Endothelial cell (in vitro differentiated cells): ENCODE data around the gene OPN5. TPM values are rescaled to one million over a fixed set of nuclear protein-coding genes. Genes with fewer than 3 reads are reported as not detected.
A peak's percentile ranks its signal among the peaks of the same experiment; 100 is the strongest.

Source experiments
- DNase-seq: peaks from one replicate; pipeline ENCODE4 v3.0.0; 2021; ENCODE audit warnings: low spot score
- H3K27ac Mint-ChIP-seq: one replicate; pipeline ENCODE4 v1.8.0; 2021; ENCODE audit warnings: mixed read lengths, inconsistent platforms; ENCODE audit not compliant: unreplicated experiment
- H3K27me3 Mint-ChIP-seq: one replicate; pipeline ENCODE4 v1.8.0; 2021; ENCODE audit warnings: mild to moderate bottlenecking, moderate library complexity, mixed read lengths, inconsistent platforms; ENCODE audit not compliant: unreplicated experiment
- H3K36me3 Mint-ChIP-seq: one replicate; pipeline ENCODE4 v1.8.0; 2021; ENCODE audit warnings: mild to moderate bottlenecking, low read depth, mixed read lengths, inconsistent platforms; ENCODE audit not compliant: unreplicated experiment
- H3K4me1 Mint-ChIP-seq: one replicate; pipeline ENCODE4 v1.8.0; 2021; ENCODE audit warnings: mild to moderate bottlenecking, mixed read lengths, inconsistent platforms; ENCODE audit not compliant: unreplicated experiment
- H3K4me3 Mint-ChIP-seq: one replicate; pipeline ENCODE4 v1.8.0; 2021; ENCODE audit warnings: mild to moderate bottlenecking, mixed read lengths, inconsistent platforms; ENCODE audit not compliant: unreplicated experiment
- H3K9me3 Mint-ChIP-seq: one replicate; pipeline ENCODE4 v1.8.0; 2021; ENCODE audit warnings: mixed read lengths, inconsistent platforms; ENCODE audit not compliant: unreplicated experiment
- CTCF ChIP-seq: fragments of 200-600 bp; sonication (generic); IDR thresholded peaks from one replicate; pipeline ENCODE4 v1.5.0; 2021; ENCODE audit warnings: antibody characterized with exemption; ENCODE audit not compliant: unreplicated experiment
- total RNA-seq: library from RNA; stranded (reverse); fragmentation: NEBNext Ultra II Directional; extraction: Animal tissue kit (Norgen Biotek cat#: 25700); gene quantifications from one replicate; pipeline ENCODE4 v1.2.1, GENCODE V29; 2021; ENCODE audit not compliant: unreplicated experiment

OPN5 gene
- total RNA-seq, 1 donor from 2014 or later = 12.1 TPM

GRCh38 chr6:47794577-47795135, 12.8 kb downstream of the OPN5 start:
- Mint-ChIP-seq H3K36me3 (no peaks in the 10 kb centered on the region), H3K4me3 (peak overlapping the region; percentile 12), H3K27me3 (no peaks in the 10 kb centered on the region), H3K9me3 (no peaks in the 10 kb centered on the region), H3K27ac (peak overlapping the region; percentile 82), H3K4me1 (peaks cover 50% of the 10 kb centered on the region)
- TF ChIP-seq CTCF = no peak
- DNase-seq = no peak

- H3K4me1 Mint-ChIP-seq = peaks cover 16% of the 10 kb centered on the region
- no peaks in the 10 kb centered on the region for H3K9me3 Mint-ChIP-seq
- no peak for TF ChIP-seq CTCF
- no peaks in the 10 kb centered on the region for H3K36me3 Mint-ChIP-seq
- H3K27ac Mint-ChIP-seq = no peak overlapping the region
- H3K4me3 Mint-ChIP-seq = no peak overlapping the region
- DNase-seq = no peak
- no peaks in the 10 kb centered on the region for H3K27me3 Mint-ChIP-seq
These were observed 20.2 kb downstream of the OPN5 start for GRCh38 chr6:47801984-47802383.

- no peak for DNase-seq
- Mint-ChIP-seq H3K27ac (no peak overlapping the region), H3K27me3 (no peaks in the 10 kb centered on the region), H3K4me1 (peaks cover 13% of the 10 kb centered on the region), H3K9me3 (no peaks in the 10 kb centered on the region), H3K4me3 (no peak overlapping the region), H3K36me3 (peaks cover 5% of the 10 kb centered on the region)
- no peak for TF ChIP-seq CTCF
These were observed 23.0 kb downstream of the OPN5 start for GRCh38 chr6:47804821-47805220.

- no peaks in the 10 kb centered on the region for H3K9me3 Mint-ChIP-seq
- no peak for DNase-seq
- no peak overlapping the region for H3K27ac Mint-ChIP-seq
- no peak overlapping the region for H3K4me3 Mint-ChIP-seq
- TF ChIP-seq CTCF = no peak
- H3K4me1 Mint-ChIP-seq = peaks cover 11% of the 10 kb centered on the region
- H3K36me3 Mint-ChIP-seq = peaks cover 17% of the 10 kb centered on the region
- H3K27me3 Mint-ChIP-seq = no peaks in the 10 kb centered on the region
These were observed 28.0 kb downstream of the OPN5 start for GRCh38 chr6:47809873-47810272.

GRCh38 chr6:47810885-47811284, 29.1 kb downstream of the OPN5 start:
- H3K27ac Mint-ChIP-seq = no peak overlapping the region
- peak; percentile 10 for DNase-seq

More at GRCh38 chr6:47810885-47811284, 29.1 kb downstream of the OPN5 start:
- H3K27me3 Mint-ChIP-seq = no peaks in the 10 kb centered on the region
- TF ChIP-seq CTCF = no peak
- no peak overlapping the region for H3K4me3 Mint-ChIP-seq
- no peaks in the 10 kb centered on the region for H3K9me3 Mint-ChIP-seq
- peaks cover 8% of the 10 kb centered on the region for H3K4me1 Mint-ChIP-seq
- peaks cover 17% of the 10 kb centered on the region for H3K36me3 Mint-ChIP-seq
